ENCODE measurements around the gene PCBP3.

The PCBP3 gene

GRCh38 chr21:45941717-45942546 is 298.4 kb downstream of the PCBP3 start:
- TF ChIP-seq ZNF274 (IDR thresholded peaks at IDR 0.05; ENCODE audit: low read depth, low read length), result no peak
- no peak overlapping the region for H3K4me3 ChIP-seq (ENCODE audit: low read length)

- no peak for TF ChIP-seq ZNF274 (IDR thresholded peaks at IDR 0.05; ENCODE audit: low read depth, low read length)
- no peak overlapping the region for H3K4me3 ChIP-seq (ENCODE audit: low read length)
Observed at GRCh38 chr21:45942755-45943629, 299.5 kb downstream of the PCBP3 start.

- H3K4me3 ChIP-seq (ENCODE audit: low read length), result no peak overlapping the region
- no peak for TF ChIP-seq ZNF274 (IDR thresholded peaks at IDR 0.05; ENCODE audit: low read depth, low read length)
Observed at GRCh38 chr21:45943630-45944540, 300.4 kb downstream of the PCBP3 start.

- no peak overlapping the region for H3K4me3 ChIP-seq (ENCODE audit: low read length)
- TF ChIP-seq ZNF274 (IDR thresholded peaks at IDR 0.05; ENCODE audit: low read depth, low read length), result no peak
Observed at GRCh38 chr21:45944601-45945000, 301.1 kb downstream of the PCBP3 start.

- no peak for TF ChIP-seq ZNF274 (IDR thresholded peaks at IDR 0.05; ENCODE audit: low read depth, low read length)
Observed at GRCh38 chr21:45945066-45945867, 301.7 kb downstream of the PCBP3 start.

GRCh38 chr21:45945868-45946210 is 302.3 kb downstream of the PCBP3 start:
- TF ChIP-seq ZNF274 (IDR thresholded peaks at IDR 0.05; ENCODE audit: low read depth, low read length), result no peak
- no peak overlapping the region for H3K4me3 ChIP-seq (ENCODE audit: low read length)

More at GRCh38 chr21:45945066-45945867, 301.7 kb downstream of the PCBP3 start:
- H3K4me3 ChIP-seq (ENCODE audit: low read length), result no peak overlapping the region

- no peak for TF ChIP-seq ZNF274 (IDR thresholded peaks at IDR 0.05; ENCODE audit: low read depth, low read length)
- no peak overlapping the region for H3K4me3 ChIP-seq (ENCODE audit: low read length)
Observed at GRCh38 chr21:45947296-45947695, 303.8 kb downstream of the PCBP3 start.

- H3K4me3 ChIP-seq (ENCODE audit: low read length), result no peak overlapping the region
- TF ChIP-seq ZNF274 (IDR thresholded peaks at IDR 0.05; ENCODE audit: low read depth, low read length), result no peak
Observed at GRCh38 chr21:45947716-45948255, 304.3 kb downstream of the PCBP3 start.

- H3K4me3 ChIP-seq (ENCODE audit: low read length), result no peak overlapping the region
- no peak for TF ChIP-seq ZNF274 (IDR thresholded peaks at IDR 0.05; ENCODE audit: low read depth, low read length)
Observed at GRCh38 chr21:45948576-45949141, 305.1 kb downstream of the PCBP3 start.

GRCh38 chr21:45949928-45950739 is 306.6 kb downstream of the PCBP3 start:
- no peak for TF ChIP-seq ZNF274 (IDR thresholded peaks at IDR 0.05; ENCODE audit: low read depth, low read length)
- H3K4me3 ChIP-seq (ENCODE audit: low read length), result no peak overlapping the region

GRCh38 chr21:45950740-45951515 is 307.4 kb downstream of the PCBP3 start:
- no peak overlapping the region for H3K4me3 ChIP-seq (ENCODE audit: low read length)
- TF ChIP-seq ZNF274 (IDR thresholded peaks at IDR 0.05; ENCODE audit: low read depth, low read length), result no peak

Data from GM08714 (cell line).